ENCODE results near the gene IMPG1. TPM values are rescaled to one million over a fixed set of nuclear protein-coding genes. Genes with fewer than 3 reads are reported as not detected.

Gene IMPG1
- total RNA-seq, 4 donors from 2014 or later: not detected

- no peak for DNase-seq (ENCODE audit: low spot score in 2 of 2)
- intact Hi-C loops (cut with DNase I; ENCODE audit: low total_unique reads): no loop called here
- no peak for TF ChIP-seq POLR2A (IDR thresholded peaks at IDR 0.05)
- TF ChIP-seq, protein P1, sequence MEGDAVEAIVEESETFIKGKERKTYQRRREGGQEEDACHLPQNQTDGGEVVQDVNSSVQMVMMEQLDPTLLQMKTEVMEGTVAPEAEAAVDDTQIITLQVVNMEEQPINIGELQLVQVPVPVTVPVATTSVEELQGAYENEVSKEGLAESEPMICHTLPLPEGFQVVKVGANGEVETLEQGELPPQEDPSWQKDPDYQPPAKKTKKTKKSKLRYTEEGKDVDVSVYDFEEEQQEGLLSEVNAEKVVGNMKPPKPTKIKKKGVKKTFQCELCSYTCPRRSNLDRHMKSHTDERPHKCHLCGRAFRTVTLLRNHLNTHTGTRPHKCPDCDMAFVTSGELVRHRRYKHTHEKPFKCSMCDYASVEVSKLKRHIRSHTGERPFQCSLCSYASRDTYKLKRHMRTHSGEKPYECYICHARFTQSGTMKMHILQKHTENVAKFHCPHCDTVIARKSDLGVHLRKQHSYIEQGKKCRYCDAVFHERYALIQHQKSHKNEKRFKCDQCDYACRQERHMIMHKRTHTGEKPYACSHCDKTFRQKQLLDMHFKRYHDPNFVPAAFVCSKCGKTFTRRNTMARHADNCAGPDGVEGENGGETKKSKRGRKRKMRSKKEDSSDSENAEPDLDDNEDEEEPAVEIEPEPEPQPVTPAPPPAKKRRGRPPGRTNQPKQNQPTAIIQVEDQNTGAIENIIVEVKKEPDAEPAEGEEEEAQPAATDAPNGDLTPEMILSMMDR (IDR thresholded peaks at IDR 0.05): no peak
- WGBS, 2 donors: 88 to 89% methylated on average over 5 of the region's 5 CpGs
- H3K4me3 ChIP-seq (ENCODE audit: low read depth, poor library complexity, severe bottlenecking): no peak overlapping the region
Observed at GRCh38 chr6:75947935-75948334, 124.5 kb downstream of the IMPG1 start.

DNA sequence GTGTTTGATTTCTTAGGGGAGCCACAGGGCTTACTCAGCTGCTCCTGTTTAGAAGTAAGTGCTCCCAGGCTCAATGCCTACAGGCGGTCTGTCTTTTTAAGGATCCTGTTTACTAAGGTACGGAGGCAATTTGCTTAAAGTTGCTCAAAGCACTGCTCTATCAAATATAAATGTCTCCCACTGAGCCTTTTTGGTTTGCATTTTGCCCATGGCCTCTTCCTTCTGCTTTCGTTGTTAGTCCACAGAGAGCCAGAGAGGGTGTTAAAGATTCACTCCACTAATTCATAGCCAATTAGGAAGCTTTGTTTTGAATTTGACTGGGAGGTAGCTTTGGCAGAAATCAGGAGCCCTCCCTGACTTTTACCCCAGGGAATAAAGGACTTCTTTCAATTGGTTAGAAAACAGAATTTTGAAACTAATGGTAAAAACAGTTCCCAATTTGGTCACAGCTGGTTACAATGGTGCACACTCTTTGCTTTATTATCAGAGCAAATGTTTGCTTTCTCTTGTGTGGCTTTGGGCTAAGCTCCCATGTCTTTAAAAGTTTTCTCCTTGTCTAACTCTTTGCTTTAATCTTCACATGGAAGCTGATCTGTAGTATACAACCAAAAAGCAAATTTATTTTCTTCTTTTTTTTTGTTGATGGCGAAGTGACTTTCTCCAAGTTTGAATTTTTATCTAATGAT is 126.2 kb downstream of the IMPG1 start:
- no peak for DNase-seq (ENCODE audit: low spot score in 2 of 2)
- intact Hi-C loops (cut with DNase I; ENCODE audit: low total_unique reads): no loop called here
- WGBS, 2 donors: 58 to 62% methylated on average over 4 of the region's 4 CpGs
- H3K4me3 ChIP-seq (ENCODE audit: low read depth, poor library complexity, severe bottlenecking): no peak overlapping the region
- TF ChIP-seq, protein P1 (IDR thresholded peaks at IDR 0.05): no peak
- TF ChIP-seq POLR2A (IDR thresholded peaks at IDR 0.05): no peak

- 57 to 66% methylated on average over 2 of the region's 2 CpGs for WGBS, 2 donors
- TF ChIP-seq POLR2A (IDR thresholded peaks at IDR 0.05): no peak
- TF ChIP-seq, protein P1 (IDR thresholded peaks at IDR 0.05): no peak
- DNase-seq (ENCODE audit: low spot score in 2 of 2): no peak
- intact Hi-C loops (cut with DNase I; ENCODE audit: low total_unique reads): no loop called here
- H3K4me3 ChIP-seq (ENCODE audit: low read depth, poor library complexity, severe bottlenecking): no peak overlapping the region
Observed at GRCh38 chr6:75943381-75943780, 129.1 kb downstream of the IMPG1 start.

- intact Hi-C loops (cut with DNase I; ENCODE audit: low total_unique reads): no loop called here
- TF ChIP-seq, protein P1 (IDR thresholded peaks at IDR 0.05): no peak
- no peak for TF ChIP-seq POLR2A (IDR thresholded peaks at IDR 0.05)
- H3K4me3 ChIP-seq (ENCODE audit: low read depth, poor library complexity, severe bottlenecking): no peak overlapping the region
- WGBS, 2 donors: 20% methylated on average over 1 of the region's 1 CpG
- no peak for DNase-seq (ENCODE audit: low spot score in 2 of 2)
Observed at GRCh38 chr6:75941509-75941908, 131.0 kb downstream of the IMPG1 start.

DNA sequence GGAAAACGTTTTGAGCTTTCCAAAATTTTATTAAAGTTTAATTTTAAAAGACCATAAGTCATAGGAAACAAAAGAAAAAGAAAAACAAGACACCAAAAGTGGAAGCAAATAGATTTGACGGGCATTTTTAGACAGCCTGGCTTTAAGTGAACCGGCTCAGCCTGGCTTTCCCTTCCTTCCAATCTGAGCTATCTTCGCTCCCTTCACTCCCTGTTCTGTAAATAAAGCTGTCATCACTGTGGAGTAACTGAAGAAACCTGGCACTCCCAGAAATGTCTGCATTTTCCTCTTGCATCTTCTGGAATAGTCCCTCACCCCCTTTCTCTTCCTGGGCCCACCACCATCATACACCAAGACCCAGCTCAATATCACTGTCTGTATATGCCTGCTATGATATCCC is 131.9 kb downstream of the IMPG1 start:
- whole genome bisulfite sequencing, 2 donors: 68 to 72% methylated on average over 4 of the region's 4 CpGs
- H3K4me3 ChIP-seq (ENCODE audit: low read depth, poor library complexity, severe bottlenecking): no peak overlapping the region
- TF ChIP-seq POLR2A (IDR thresholded peaks at IDR 0.05): no peak
- TF ChIP-seq, protein P1 (IDR thresholded peaks at IDR 0.05): no peak
- DNase-seq (ENCODE audit: low spot score in 2 of 2): no peak
- intact Hi-C loops (cut with DNase I; ENCODE audit: low total_unique reads): no loop called here

DNA sequence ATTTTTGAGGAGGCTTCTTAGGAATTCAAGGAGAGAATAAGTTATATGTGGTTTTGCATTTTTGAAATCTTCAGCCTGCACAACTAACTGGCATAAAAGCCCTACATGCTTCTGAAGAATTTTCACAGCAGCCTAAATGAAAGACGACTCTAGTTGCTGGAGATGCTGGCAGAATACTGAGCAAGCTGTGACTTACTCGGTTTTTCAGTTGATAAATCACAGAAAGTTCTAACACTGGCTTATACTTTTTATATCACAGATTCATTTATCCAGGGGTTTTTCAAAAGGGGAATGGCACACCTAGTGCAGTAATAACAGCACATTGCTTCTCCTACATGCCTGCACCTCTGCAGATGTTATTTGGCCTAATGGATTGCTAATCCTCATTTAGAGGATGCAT is 134.6 kb downstream of the IMPG1 start:
- TF ChIP-seq, protein P1 (IDR thresholded peaks at IDR 0.05): no peak
- TF ChIP-seq POLR2A (IDR thresholded peaks at IDR 0.05): no peak
- 76 to 78% methylated on average over 2 of the region's 2 CpGs for WGBS, 2 donors
- intact Hi-C loops (cut with DNase I; ENCODE audit: low total_unique reads): no loop called here
- H3K4me3 ChIP-seq (ENCODE audit: low read depth, poor library complexity, severe bottlenecking): no peak overlapping the region
- DNase-seq (ENCODE audit: low spot score in 2 of 2): no peak
